Stimulated activated CD4-positive, alpha-beta T cell treated with anti-CD3 and anti-CD28 coated beads, Interleukin-12 subunit alpha, Interleukin-12 subunit beta, amount 100 ng/mL, for 4 hours (primary cell): ENCODE data around the gene CRCP.
"Not testable (repeated sequence)": the region's sequence is repeated elsewhere in the genome, so short reads cannot be mapped to it uniquely, and the experiment has no call there.

Experiments
- DNase-seq: peaks from one replicate; pipeline ENCODE4 v3.0.0-alpha.2; 2020

Gene CRCP

GRCh38 chr7:66114743-66115649, at the start of gene CRCP:
TSS of gene CRCP (plus strand) at chr7:66114847. CDS start at chr7:66114963, 116 bp downstream.
- DNase-seq, result peak; percentile 80

- DNase-seq, result no peak
Measured at GRCh38 chr7:66069732-66070131, 44.9 kb upstream of the CRCP start.

- no peak for DNase-seq
Measured at GRCh38 chr7:66070222-66070621, 44.4 kb upstream of the CRCP start.

GRCh38 chr7:66072208-66072607, 42.4 kb upstream of the CRCP start:
- not testable (repeated sequence) for DNase-seq

- peak; percentile 88 for DNase-seq
Measured at GRCh38 chr7:66075590-66076461, 38.8 kb upstream of the CRCP start, which contains the start of gene ASL. TSS of gene ASL (plus strand) at chr7:66075819. CDS start at chr7:66076082, 263 bp downstream.

- DNase-seq, result no peak
Measured at GRCh38 chr7:66076462-66077329, 38.0 kb upstream of the CRCP start.

GRCh38 chr7:66078067-66078466, 36.6 kb upstream of the CRCP start:
- no peak for DNase-seq

- DNase-seq, result no peak
Measured at GRCh38 chr7:66082083-66082482, 32.6 kb upstream of the CRCP start.

GRCh38 chr7:66082886-66083415, 31.7 kb upstream of the CRCP start:
- DNase-seq, result no peak

GRCh38 chr7:66083677-66084076, 31.0 kb upstream of the CRCP start:
- DNase-seq, result no peak

GRCh38 chr7:66088861-66089838, 25.5 kb upstream of the CRCP start:
- no peak for DNase-seq

GRCh38 chr7:66092654-66093053, 22.0 kb upstream of the CRCP start:
- no peak for DNase-seq

GRCh38 chr7:66095010-66095409, 19.6 kb upstream of the CRCP start:
- DNase-seq, result no peak

GRCh38 chr7:66099232-66099550, 15.5 kb upstream of the CRCP start:
- DNase-seq, result no peak

GRCh38 chr7:66099551-66100407, 14.9 kb upstream of the CRCP start:
- DNase-seq, result peak; percentile 17

- no peak for DNase-seq
Measured at GRCh38 chr7:66100408-66101050, 14.1 kb upstream of the CRCP start.

- not testable (repeated sequence) for DNase-seq
Measured at GRCh38 chr7:66102168-66102567, 12.5 kb upstream of the CRCP start.

GRCh38 chr7:66103994-66104393, 10.7 kb upstream of the CRCP start:
- DNase-seq, result not testable (repeated sequence)

- DNase-seq, result no peak
Measured at GRCh38 chr7:66105263-66105748, 9.3 kb upstream of the CRCP start.
